ENCODE results near the gene WNT7B. TPM values are rescaled to one million over a fixed set of nuclear protein-coding genes. Genes with fewer than 3 reads are reported as not detected.
A peak's percentile ranks its signal among the peaks of the same experiment; 100 is the strongest.

WNT7B gene
- total RNA-seq, 2 donors from 2014 or later: 7.5 to 7.7 TPM

DNA sequence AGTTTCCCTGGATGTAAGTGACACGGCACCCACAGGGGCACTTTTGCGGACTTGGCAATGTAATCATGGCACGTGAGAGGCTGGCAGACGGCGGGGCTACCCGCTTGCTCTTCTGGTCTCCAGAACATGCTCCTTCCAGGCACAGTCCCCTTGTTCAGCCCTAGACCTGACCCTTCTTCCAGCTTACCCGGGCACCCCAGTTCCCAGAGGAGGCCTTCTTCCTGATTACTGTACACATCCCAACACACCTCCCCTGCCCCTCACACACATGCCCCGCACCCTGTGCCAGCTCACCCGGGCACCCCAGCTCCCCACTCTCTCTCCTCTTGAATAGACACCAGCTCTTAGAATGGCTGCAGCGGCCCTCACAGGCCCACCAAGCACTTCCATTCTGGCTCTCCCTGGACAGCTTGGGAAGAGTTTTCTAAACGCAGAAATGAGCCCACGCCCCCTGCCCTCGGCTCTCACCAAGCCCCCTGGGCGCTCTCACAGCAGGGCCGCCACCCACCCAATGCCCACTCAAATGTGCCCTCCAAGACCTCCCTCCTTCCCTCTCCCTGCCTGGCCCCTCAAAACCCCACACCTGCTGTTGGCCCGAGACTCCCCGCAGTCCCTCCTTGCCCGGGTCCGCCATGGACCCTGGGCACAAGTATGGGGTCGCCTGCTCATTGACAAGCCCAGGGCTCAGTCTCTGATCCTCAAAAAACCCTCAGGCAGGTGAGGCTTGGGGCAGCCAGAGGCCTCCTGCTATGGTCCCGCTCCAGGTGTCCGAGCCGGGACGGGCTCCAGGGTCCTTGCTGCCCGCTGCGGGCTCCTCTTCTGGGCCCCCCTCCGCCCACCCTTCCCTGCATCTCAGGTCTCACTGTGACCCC lies 88.5 kb downstream of the WNT7B start:
- Histone ChIP-seq H3K27ac (no peak overlapping the region), H3K9me3 (no peaks in the 10 kb centered on the region), H3K4me3 (no peak overlapping the region), H3K4me1 (replicated peaks) (peaks cover 4% of the 10 kb centered on the region), H3K36me3 (no peaks in the 10 kb centered on the region), H3K27me3 (replicated peaks; ENCODE audit: insufficient read depth) (no peaks in the 10 kb centered on the region)
- 96% methylated on average over 27 of the region's 27 CpGs for WGBS
- TF ChIP-seq POLR2AphosphoS5 (IDR thresholded peaks at IDR 0.05) (no peak), POLR2A (IDR thresholded peaks at IDR 0.05) (no peak)
- TF ChIP-seq, protein P1, sequence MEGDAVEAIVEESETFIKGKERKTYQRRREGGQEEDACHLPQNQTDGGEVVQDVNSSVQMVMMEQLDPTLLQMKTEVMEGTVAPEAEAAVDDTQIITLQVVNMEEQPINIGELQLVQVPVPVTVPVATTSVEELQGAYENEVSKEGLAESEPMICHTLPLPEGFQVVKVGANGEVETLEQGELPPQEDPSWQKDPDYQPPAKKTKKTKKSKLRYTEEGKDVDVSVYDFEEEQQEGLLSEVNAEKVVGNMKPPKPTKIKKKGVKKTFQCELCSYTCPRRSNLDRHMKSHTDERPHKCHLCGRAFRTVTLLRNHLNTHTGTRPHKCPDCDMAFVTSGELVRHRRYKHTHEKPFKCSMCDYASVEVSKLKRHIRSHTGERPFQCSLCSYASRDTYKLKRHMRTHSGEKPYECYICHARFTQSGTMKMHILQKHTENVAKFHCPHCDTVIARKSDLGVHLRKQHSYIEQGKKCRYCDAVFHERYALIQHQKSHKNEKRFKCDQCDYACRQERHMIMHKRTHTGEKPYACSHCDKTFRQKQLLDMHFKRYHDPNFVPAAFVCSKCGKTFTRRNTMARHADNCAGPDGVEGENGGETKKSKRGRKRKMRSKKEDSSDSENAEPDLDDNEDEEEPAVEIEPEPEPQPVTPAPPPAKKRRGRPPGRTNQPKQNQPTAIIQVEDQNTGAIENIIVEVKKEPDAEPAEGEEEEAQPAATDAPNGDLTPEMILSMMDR (IDR thresholded peaks at IDR 0.05): no peak
- DNase-seq (ENCODE audit: low spot score): no peak
- intact Hi-C loops (cut with DNase I): no loop called here

DNA sequence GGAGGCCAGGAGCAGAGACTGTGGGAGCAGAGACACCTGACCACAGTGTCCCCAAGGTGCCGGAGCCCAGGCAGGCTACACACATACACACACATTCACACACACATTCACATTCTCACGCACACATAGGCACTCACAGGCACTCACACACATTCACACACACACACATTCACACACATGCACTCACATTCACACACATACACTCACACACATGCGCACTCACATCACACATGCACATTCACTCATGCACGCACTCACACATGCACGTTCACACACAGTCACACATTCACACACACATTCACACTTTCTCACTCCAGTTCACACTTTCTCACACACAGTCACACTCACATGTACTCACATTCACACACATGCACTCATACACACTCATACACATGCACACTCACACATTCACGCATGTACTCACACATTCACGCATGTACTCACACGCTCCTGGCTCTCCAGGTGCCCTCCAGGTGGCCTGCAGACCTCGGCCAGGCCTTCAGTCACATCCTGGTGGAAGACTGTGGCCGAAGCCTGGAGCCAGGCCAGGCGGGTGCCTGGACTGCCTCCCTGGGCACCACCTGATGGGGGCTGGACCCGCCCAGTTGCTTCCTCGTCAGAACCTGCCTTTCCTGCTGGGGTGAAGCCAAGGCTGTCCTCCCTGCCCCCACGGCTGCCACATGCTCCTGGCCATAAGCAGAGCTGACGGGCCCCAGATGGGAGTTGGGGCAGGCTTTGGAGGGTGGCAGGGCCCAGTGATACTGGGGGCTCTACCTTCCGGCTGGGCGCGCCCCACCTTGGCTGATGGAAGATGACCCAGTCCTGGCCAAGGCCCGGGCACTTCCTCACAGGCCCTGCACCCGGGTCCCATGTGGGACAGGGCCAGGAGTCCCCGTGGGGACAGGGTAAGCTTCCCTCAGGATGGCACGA lies 89.5 kb downstream of the WNT7B start:
- intact Hi-C loops (cut with DNase I): no loop called here
- Histone ChIP-seq H3K4me3 (no peak overlapping the region), H3K36me3 (no peaks in the 10 kb centered on the region), H3K9me3 (no peaks in the 10 kb centered on the region), H3K27ac (no peak overlapping the region), H3K27me3 (replicated peaks; ENCODE audit: insufficient read depth) (no peaks in the 10 kb centered on the region), H3K4me1 (replicated peaks) (peaks cover 4% of the 10 kb centered on the region)
- WGBS: 76% methylated on average over 19 of the region's 22 CpGs
- TF ChIP-seq POLR2AphosphoS5 (IDR thresholded peaks at IDR 0.05): peak; percentile 81
- no peak for TF ChIP-seq POLR2A (IDR thresholded peaks at IDR 0.05)
- TF ChIP-seq, protein P1 (IDR thresholded peaks at IDR 0.05): peak in 2 of 4 experiments; percentile 18 to 31
- peak; percentile 84 for DNase-seq (ENCODE audit: low spot score)

DNA sequence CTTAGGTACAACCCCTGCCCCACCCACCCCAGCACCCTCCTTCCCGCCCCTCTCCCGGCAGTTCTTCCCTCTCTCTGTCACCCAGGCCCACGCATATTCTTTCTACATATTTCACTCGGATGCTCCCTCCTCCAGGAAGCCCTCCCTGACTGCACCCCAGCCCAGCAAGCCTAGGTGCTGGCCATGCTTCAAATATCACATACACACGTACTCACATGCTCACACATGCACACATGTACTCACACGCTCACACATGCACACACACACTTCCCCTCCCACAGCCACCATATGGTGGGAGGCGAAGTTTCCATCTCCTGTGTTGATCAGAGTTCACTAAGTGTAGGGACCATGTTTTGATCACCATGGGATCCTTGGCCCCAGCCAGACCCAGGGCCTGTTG lies 90.4 kb downstream of the WNT7B start:
- TF ChIP-seq POLR2AphosphoS5 (IDR thresholded peaks at IDR 0.05) (no peak), POLR2A (IDR thresholded peaks at IDR 0.05) (no peak)
- TF ChIP-seq, protein P1 (IDR thresholded peaks at IDR 0.05): no peak
- intact Hi-C loops (cut with DNase I): no loop called here
- DNase-seq (ENCODE audit: low spot score): no peak
- no peaks in the 10 kb centered on the region for H3K9me3 ChIP-seq
- no peak overlapping the region for H3K27ac ChIP-seq
- 88% methylated on average over 7 of the region's 7 CpGs for WGBS
- peaks cover 4% of the 10 kb centered on the region for H3K4me1 ChIP-seq (replicated peaks)
- no peak overlapping the region for H3K4me3 ChIP-seq
- no peaks in the 10 kb centered on the region for H3K27me3 ChIP-seq (replicated peaks; ENCODE audit: insufficient read depth)
- H3K36me3 ChIP-seq: no peaks in the 10 kb centered on the region

DNA sequence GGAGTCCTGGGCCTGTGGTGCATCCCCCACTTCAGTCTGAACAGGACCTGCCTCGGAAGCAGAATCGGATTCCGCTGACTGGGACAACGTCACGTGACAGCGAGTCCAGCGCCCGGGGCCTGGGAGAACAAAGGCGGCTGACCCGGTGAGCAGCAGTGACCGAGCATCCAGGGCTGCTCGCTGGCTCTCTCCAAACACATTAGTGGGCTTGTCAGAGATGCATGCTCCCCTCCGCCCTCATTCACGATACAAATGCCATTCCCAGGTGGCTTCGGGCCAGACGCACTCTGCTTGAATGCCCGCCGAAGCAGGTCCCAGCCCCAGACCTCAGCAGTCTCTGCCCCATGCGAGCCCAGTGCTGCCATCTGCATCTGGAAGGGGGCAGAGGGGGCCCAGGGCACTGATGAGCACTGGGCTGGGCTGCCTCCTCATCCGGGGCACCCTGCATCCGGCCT lies 91.0 kb downstream of the WNT7B start:
- DNase-seq (ENCODE audit: low spot score): no peak
- intact Hi-C loops (cut with DNase I): no loop called here
- 78% methylated on average over 21 of the region's 21 CpGs for WGBS

More for the DNA sequence above, 91.0 kb downstream of the WNT7B start:
- Histone ChIP-seq H3K36me3 (no peaks in the 10 kb centered on the region), H3K27me3 (replicated peaks; ENCODE audit: insufficient read depth) (no peaks in the 10 kb centered on the region), H3K9me3 (no peaks in the 10 kb centered on the region), H3K4me1 (replicated peaks) (peaks cover 4% of the 10 kb centered on the region), H3K4me3 (no peak overlapping the region), H3K27ac (no peak overlapping the region)
- TF ChIP-seq POLR2A (IDR thresholded peaks at IDR 0.05): no peak
- TF ChIP-seq POLR2AphosphoS5 (IDR thresholded peaks at IDR 0.05): no peak
